CD4-positive, alpha-beta T cell treated with Interleukin-1 beta for 1 hour (primary cell): ENCODE results near the gene PAK3.
A peak's percentile ranks its signal among the peaks of the same experiment; 100 is the strongest.

ENCODE experiments used
- DNase-seq, 2 donors: peaks; one replicate each; pipeline ENCODE4 v3.0.0-alpha.2; 2020 to 2022

The PAK3 gene

DNA sequence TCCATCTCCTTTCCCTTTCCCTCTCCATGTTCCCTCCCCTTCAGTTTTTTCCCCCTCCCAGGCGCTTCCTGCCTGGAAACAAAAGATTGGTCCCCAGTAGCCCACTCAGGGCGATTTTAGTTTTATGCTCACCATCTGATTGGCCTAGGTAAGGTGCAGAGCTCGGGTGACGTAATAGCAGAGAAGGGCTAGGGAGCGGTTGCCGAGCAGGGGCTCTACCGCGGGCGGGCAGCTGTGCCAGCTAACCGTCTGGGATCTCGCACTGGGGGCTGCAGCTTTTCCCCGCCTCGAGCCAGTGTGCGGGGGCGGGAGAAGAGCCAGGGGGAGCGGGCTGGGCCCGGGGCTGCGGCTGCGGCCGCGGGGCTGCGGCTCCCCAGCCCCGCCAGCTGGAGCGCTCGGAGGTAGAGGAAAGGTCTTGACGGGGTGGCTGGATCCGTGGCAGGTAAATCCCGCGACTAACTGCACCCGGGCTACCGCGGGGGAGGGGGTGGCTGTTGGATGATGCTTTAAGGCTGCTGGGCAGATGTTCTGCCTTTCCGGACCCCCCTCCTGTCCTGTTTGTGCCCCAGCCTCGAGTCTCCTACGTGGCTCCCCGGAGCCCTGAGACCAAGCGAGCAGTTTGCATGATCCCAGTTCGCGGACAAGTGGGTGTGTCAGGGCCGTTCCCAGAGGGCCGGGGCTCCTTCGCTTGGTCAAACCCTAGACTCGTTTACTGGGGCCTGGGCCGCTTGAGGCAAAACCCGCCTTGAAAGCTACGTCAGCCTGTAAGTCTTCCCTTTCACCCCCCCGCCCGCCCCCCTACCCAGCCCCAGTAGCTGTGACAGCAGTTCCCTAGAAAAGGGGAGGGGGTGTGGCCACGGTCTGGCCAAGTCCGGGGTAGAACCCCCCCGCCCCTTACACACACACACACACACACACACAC, at the start of gene PAK3:
TSS of gene PAK3 (plus strand) at position 218 of the 922 bp plus-strand sequence. CDS start 26,913 bp downstream, outside the sequence.
- DNase-seq: peak; percentile 9 to 49

GRCh38 chrX:111047575-111047974, 48.4 kb upstream of the PAK3 start:
- no peak for DNase-seq

- DNase-seq: no peak
Observed at GRCh38 chrX:111052478-111052877, 43.5 kb upstream of the PAK3 start.

DNA sequence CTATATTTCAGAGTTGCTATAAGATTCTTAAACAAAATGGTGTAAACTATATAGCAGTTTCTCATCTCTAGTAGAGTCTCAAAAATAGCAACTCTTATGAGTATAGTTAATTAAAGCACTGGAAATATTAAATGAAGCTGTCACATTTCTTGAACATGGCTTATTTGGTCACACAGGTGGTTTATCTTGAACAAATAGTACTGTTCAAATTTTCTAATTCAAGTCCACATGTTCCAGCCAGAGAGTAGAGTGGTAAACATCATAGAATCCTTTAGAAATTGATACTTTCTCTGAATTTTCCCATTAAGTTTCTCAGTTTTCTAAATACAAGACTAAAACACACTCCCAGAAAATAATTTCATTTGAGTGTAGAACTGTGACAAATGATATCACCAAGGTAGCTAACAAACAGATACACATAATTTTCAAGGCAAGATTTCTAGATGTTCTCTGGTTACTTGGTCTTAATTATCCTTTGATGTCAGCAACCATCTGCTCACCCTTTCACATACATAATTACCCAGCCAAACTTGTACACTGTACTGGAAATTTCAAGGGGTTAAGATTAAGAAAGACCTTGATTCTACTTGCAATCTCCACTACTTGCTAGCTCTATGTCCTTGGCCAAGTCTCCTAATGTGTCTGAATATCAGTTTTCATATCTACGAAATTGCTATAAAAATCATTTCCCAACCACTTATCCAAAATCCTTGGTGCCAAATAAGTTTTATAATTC, 24.3 kb upstream of the PAK3 start:
- DNase-seq: no peak

- no peak for DNase-seq
Observed at GRCh38 chrX:111083081-111083480, 12.9 kb upstream of the PAK3 start.

DNA sequence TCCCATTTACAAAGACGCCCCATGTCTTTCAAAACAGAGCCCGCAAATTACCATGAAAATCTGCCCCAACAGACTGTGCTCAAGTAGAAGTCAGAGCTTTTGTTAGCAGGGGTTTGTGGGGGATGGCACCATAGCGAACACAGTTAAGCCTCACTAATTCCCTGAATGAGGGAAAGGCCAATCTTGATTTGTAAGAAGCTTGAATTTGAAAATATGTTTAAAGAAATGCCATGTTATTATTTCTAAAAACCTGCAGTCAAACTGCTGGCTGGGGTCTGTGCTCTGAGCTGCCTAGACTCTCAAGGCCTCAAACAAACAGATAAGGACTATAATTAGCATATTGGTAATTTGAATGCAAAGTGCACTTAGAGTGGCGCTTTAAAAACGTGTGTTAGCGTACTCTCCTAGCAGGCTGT, 9.4 kb upstream of the PAK3 start:
- no peak for DNase-seq

DNA sequence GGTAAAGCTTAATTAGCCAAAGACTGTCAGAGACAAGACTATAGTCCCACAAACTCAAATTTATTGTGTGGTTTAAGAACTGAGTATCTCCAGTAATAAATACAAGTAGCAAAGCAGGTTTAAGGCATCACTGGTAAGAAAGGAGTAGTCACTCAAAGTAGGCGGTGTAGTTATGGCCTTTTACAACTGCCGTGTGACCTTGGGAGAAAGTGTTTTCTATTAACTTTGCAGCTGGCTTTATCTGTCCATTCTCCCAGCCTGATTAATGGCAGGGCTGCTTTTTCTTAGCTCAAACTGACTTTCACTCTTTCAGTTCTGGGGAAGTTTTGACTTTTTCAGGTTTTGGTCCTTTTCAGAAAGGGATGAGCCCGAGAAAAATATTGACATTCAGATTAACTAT, 7.4 kb upstream of the PAK3 start:
- no peak for DNase-seq

- no peak for DNase-seq
Observed at GRCh38 chrX:111090458-111090857, 5.5 kb upstream of the PAK3 start.

GRCh38 chrX:111098874-111099273, 2.9 kb downstream of the PAK3 start:
- DNase-seq: peak; percentile 60 to 74

DNA sequence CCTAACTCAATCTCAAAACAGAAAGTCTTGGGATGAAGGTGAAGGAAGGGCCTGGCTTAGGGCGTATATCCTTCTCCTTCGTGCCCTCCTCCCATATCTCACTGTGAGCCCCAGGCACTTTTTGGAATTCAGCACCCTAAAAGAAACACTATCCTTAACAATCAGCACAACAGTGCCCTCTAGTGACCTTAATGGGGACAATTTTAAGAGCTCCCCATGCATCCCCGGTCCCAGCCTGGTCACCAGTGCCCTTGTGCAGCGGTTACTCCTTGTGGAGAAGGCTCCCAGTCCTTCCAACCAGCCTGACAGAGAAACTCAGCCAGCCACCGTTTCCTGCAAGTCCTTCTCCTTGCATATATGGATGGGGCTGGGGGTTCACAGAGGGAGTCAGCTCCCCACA, 4.2 kb downstream of the PAK3 start:
- peak in 1 of 2 donors; percentile 53 for DNase-seq

DNA sequence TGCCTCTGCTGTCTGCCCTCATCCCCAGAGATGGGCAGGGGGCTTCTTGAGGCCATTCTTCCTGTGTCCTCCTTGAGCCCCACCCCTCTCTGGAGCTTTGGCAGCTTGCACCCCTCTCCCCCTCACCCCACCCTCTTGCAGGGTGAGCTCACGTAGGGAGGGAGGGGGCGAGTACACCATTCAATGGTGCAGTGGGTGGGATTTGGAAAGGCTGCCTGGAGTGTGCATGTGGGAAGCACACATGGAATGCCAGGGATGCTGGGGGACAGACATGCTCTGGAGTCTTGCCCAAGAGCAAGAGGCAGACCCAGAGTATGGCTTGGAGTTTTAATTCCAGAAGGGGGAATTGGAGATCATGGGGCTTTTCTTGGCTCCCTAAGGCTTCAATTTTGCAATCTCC, 5.6 kb downstream of the PAK3 start:
- no peak for DNase-seq

- DNase-seq: no peak
Observed at GRCh38 chrX:111102636-111103035, 6.6 kb downstream of the PAK3 start.

GRCh38 chrX:111103246-111103645, 7.3 kb downstream of the PAK3 start:
- DNase-seq: no peak

DNA sequence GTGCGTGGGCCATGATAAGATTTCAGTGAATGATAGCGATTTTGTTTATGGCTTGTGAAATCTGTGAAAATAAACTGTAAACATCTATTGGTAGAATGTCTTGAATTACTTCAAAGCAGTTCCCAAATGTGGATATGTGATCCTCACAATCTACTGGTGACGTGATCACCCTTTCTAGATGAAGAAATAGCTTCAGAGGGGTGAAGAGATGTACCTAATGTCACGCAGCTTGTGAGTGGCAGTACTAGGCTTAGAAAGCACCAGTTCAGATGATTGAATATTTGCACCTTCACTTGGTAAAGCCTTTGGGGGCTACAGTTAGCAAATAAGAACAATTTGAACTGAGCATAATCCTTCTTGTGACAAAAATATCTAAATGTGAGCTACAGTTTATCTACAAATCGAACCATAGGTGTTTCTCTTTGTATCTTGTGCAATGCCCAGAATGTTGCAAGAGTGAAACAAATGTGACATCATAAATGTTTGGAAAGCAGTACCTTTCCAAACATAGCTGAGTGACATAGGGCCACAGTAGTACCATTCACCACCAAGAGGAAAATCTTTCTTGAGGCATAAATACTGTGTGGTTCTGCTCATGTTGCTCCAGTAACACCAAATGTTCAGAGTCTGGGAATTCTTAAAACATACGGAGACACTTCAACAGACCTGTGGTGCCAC, 14.2 kb downstream of the PAK3 start:
- no peak for DNase-seq

DNA sequence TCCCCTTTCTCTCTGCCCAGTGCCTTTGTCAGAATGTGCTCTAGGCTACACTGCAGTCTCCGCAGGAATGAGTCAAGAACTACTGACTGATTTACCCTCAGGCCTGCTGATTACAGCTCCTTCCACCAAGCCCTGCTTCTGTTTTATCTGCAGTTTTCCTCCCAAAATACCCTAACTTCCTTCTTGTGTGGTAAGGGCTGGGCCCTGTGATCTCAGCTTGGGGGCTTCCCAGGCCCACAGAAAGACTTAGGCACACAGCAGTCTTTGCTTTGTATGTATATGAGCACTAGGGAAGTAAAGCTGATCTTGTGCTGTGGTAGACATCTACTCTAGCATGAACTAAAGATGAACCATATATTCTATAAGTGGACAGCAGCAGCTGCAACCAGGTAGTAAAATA, 18.8 kb downstream of the PAK3 start:
- DNase-seq: no peak

DNA sequence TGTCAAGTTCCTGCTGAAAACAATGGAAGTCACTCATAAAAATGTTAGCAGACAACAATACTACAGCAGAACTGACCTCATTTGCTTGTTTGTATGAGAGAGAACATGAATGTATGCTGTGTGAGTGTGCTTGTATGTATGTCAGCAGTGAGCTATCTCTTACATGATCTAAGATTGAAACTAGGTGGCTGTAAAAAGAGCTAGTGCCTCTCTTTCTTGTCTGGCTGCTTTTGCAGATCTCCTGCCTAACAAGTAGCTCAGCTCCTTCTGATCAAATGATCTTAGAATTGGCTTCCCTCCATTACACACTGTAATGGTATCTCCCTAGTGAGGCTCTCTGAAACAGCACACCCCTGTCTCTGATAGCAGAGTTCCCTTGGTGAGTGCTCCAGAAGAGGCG, 20.7 kb downstream of the PAK3 start:
- no peak for DNase-seq

GRCh38 chrX:111119341-111119740, 23.4 kb downstream of the PAK3 start:
- DNase-seq: no peak

- DNase-seq: peak in 1 of 2 donors; percentile 13
Observed at GRCh38 chrX:111123125-111123524, 27.1 kb downstream of the PAK3 start.

DNA sequence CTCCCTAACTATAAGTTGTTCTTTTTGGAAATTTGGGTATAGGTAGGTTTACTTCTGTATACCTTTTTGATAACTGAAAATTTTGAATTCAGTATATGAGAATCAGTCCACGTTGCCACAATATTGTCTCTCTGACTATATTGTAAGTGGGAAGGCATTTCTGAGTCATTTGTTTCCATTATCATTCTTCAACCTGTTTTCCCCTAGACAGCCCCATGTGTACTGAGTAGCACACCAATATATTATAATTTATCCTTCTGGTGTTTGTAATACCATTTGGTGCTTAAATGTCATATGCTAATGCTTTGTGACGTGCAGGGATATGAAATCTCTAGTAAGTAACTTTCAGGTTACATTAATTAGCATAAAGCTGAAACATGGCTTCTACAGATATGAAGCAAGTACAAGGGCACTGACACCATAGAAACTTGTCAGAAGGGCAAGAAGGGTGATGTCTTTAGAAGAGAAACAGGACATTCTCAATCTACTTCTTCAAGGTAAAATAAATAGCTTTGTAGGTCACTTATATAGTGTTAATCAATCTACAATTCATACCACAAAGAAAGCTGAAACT, 27.7 kb downstream of the PAK3 start:
- no peak for DNase-seq

- DNase-seq: no peak
Observed at GRCh38 chrX:111124418-111124817, 28.4 kb downstream of the PAK3 start.

GRCh38 chrX:111127038-111127437, 31.0 kb downstream of the PAK3 start:
- no peak for DNase-seq

DNA sequence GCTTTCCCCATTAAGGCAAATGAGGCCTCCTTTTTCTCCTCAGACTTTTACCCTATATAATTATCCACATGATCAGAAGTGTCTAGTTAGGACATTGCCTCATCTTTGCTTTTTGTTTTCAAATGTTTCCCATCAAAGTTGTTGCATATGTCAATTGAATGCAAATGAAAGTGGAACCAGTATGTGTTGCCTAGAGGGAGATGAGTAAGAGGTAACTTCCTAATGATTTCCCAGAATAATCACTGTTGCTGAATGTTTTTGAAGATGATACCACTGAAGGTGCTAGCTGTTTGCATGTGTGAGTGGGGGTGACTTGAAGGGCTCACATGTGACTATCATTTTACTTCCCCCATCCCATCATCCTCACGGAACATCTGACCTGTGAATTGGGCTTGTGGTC, 33.9 kb downstream of the PAK3 start:
- DNase-seq: no peak

- DNase-seq: no peak
Observed at GRCh38 chrX:111131572-111131971, 35.6 kb downstream of the PAK3 start.
